Sigmoid colon (tissue), 7 donors: Measurements from ENCODE around the gene DESI1. TPM values are rescaled to one million over a fixed set of nuclear protein-coding genes. Genes with fewer than 3 reads are reported as not detected.

Source experiments
- DNase-seq: peaks from one replicate; pipeline ENCODE4 v3.0.0-alpha.2; 2019
- H3K27ac ChIP-seq, 4 donors: fragments of 200-600 bp; sonication (generic); one replicate each; pipeline ENCODE4 v1.5.1; 2016 to 2019; ENCODE audit warnings: mild to moderate bottlenecking in 1 of 4
- H3K27me3 ChIP-seq, 3 donors: fragments of 200-600 bp; sonication (generic); one replicate each; pipeline ENCODE4 v1.5.1; 2019; ENCODE audit warnings: mild to moderate bottlenecking in 1 of 3
- H3K36me3 ChIP-seq, 4 donors: fragments of 200-600 bp; sonication (generic); one replicate each; pipeline ENCODE4 v1.5.1; 2016 to 2019
- H3K4me1 ChIP-seq, 4 donors: fragments of 200-600 bp; sonication (generic); one replicate each; pipeline ENCODE4 v1.5.1; 2017 to 2019
- H3K4me3 ChIP-seq, 4 donors: fragments of 200-600 bp; sonication (generic); one replicate each; pipeline ENCODE4 v1.5.1; 2017 to 2019; ENCODE audit warnings: mild to moderate bottlenecking in 2 of 4, moderate library complexity in 1 of 4
- H3K9me3 ChIP-seq, 4 donors: fragments of 200-600 bp in 3 of 4; sonication (generic) in 3 of 4; one replicate each; pipeline versions ENCODE4 v1.5.1 to v1.6.1; 2013 to 2019
- EP300 ChIP-seq, 4 donors: sonication (generic); formaldehyde crosslinking; IDR thresholded peaks; one replicate each; pipeline ENCODE4 v1.6.1; 2017; ENCODE audit warnings: antibody characterized with exemption in 4 of 4
- POLR2A ChIP-seq, 2 donors: fragments of 450-650 bp; IDR thresholded peaks; one replicate each; pipeline ENCODE4 v1.6.1; 2016; ENCODE audit warnings: antibody characterized with exemption in 2 of 2, mild to moderate bottlenecking in 2 of 2, moderate library complexity in 2 of 2
- POLR2AphosphoS5 ChIP-seq, 4 donors: sonication (generic); formaldehyde crosslinking; IDR thresholded peaks; one replicate each; pipeline ENCODE4 v1.6.1; 2017; ENCODE audit warnings: antibody characterized with exemption in 4 of 4
- WGBS, 2 donors: extraction: QIAGEN DNeasy Blood & Tissue Kit; methylation state at CpG; one replicate each; pipeline ENCODE4 v1.1.7; 2013; 5-methylcytosine and 5-hydroxymethylcytosine counted together
- intact Hi-C: fragments of 100-400 bp; cut with DNase I; formaldehyde crosslinking; loops from one replicate; pipeline ENCODE4 v1.15.1; 2023
- polyA plus RNA-seq, 3 donors: library from polyadenylated mRNA; stranded (reverse); fragments of 200-250 nt; gene quantifications; one replicate each; pipeline ENCODE4 v1.2.3, GENCODE V29; 2013
- total RNA-seq, 4 donors: library from RNA; depleted of rRNA; stranded (reverse); fragments of >200 nt; gene quantifications; one replicate each; pipeline ENCODE4 v1.1.0, GENCODE V29; 2016
- TF ChIP-seq, protein P1 (sequence below), 4 experiments: fragments of 450-650 bp in 3 of 4; fragments of 200-600 bp in 1 of 4; IDR thresholded peaks; one replicate each; pipeline ENCODE4 v1.5.1; 2016 to 2019; ENCODE audit warnings: antibody characterized with exemption in 4 of 4, mild to moderate bottlenecking in 3 of 4, moderate library complexity in 2 of 4
- donor health status: healthy with polysubstance abuse.
- donor health status: Bipolar disorder and iron deficiency.
- donor health status: healthy.

DESI1 gene
- total and polyA plus RNA-seq, 7 donors, result 10.2 to 29.1 (median 14.3) TPM

DNA sequence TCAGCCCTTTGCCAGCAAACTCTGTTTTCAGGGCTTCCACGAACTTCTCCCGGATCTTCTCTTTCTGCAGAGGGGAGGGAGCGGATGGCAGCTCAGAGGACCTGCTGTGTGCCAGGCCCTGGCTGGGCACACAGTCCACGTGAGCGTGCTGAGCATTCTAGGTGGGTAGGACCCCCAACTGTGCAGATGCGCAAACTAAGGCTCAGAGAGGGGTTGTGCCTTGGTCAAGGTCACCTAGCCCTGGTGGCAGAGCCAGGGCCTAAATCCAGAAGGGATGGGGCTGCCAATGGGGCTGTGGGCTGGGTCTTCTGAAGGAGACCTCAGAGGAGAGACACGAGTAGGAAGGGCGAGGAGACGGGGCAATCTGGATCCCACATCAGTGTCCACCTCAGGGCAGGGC is 42.0 kb downstream of the DESI1 start:
- no peaks in the 10 kb centered on the region for H3K9me3 ChIP-seq
- intact Hi-C loops, result no loop called here
- no peak overlapping the region for H3K4me3 ChIP-seq
- H3K27me3 ChIP-seq, result no peaks in the 10 kb centered on the region
- peaks cover 0 to 13% (median 12%) of the 10 kb centered on the region in 4 donors for H3K4me1 ChIP-seq
- WGBS, 2 donors, result 95 to 96% methylated on average over 9 of the region's 9 CpGs
- H3K27ac ChIP-seq, result no peak overlapping the region
- peaks cover 10 to 69% (median 27%) of the 10 kb centered on the region in 4 donors for H3K36me3 ChIP-seq
- TF ChIP-seq POLR2A (IDR thresholded peaks at IDR 0.05) (no peak), EP300 (IDR thresholded peaks at IDR 0.05) (no peak), POLR2AphosphoS5 (IDR thresholded peaks at IDR 0.05) (no peak)
- TF ChIP-seq, protein P1, sequence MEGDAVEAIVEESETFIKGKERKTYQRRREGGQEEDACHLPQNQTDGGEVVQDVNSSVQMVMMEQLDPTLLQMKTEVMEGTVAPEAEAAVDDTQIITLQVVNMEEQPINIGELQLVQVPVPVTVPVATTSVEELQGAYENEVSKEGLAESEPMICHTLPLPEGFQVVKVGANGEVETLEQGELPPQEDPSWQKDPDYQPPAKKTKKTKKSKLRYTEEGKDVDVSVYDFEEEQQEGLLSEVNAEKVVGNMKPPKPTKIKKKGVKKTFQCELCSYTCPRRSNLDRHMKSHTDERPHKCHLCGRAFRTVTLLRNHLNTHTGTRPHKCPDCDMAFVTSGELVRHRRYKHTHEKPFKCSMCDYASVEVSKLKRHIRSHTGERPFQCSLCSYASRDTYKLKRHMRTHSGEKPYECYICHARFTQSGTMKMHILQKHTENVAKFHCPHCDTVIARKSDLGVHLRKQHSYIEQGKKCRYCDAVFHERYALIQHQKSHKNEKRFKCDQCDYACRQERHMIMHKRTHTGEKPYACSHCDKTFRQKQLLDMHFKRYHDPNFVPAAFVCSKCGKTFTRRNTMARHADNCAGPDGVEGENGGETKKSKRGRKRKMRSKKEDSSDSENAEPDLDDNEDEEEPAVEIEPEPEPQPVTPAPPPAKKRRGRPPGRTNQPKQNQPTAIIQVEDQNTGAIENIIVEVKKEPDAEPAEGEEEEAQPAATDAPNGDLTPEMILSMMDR (IDR thresholded peaks at IDR 0.05), result no peak
- DNase-seq, result no peak

DNA sequence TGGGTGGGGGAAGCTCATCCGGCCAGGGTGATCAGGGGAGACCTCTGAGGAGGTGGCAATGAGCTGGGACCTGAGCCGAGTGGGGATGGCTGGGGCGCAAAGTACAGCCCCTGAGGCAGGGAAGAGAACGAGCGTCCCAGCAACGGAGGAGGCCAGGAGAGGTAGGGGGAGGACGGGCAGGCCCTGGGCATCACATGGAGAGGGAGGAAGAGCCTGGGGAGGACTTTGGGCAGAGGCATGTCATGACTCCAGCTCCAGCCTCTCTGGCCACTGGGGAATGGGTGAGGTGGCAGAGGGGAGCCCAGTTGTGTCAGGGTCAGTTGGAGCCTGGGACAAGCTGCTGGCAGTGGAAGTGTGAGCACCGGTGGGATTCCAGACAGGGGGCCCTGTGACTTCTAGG is 42.7 kb downstream of the DESI1 start:
- Histone ChIP-seq H3K4me3 (no peak overlapping the region), H3K4me1 (peaks cover 0 to 13% (median 12%) of the 10 kb centered on the region in 4 donors), H3K9me3 (no peaks in the 10 kb centered on the region), H3K36me3 (peaks cover 10 to 62% (median 24%) of the 10 kb centered on the region in 4 donors), H3K27me3 (no peaks in the 10 kb centered on the region), H3K27ac (no peak overlapping the region)
- 94 to 96% methylated on average over 8 of the region's 8 CpGs for WGBS, 2 donors
- TF ChIP-seq, protein P1 (IDR thresholded peaks at IDR 0.05), result no peak
- no peak for TF ChIP-seq POLR2AphosphoS5 (IDR thresholded peaks at IDR 0.05)
- TF ChIP-seq EP300 (IDR thresholded peaks at IDR 0.05), result no peak
- TF ChIP-seq POLR2A (IDR thresholded peaks at IDR 0.05), result no peak
- intact Hi-C loops, result no loop called here
- no peak for DNase-seq

DNA sequence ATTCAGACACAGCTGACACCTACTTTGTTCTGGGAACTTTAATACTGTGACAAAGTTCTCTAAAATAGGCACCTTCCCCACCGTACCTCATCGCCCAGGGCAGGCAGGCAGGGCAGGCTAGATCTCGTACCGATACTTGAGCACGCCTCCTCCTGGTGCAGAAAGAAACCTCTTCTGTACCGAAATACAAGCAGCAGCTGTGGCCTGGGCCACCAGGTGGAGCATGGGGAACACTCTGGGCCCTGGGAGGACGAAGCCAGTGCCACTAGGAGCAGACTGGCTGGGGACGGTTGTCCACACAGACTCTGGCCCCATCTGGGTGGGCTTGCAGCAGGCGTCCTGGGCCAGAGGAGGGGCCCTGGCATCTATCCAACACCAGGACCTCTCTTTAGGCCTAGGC is 44.0 kb downstream of the DESI1 start:
- DNase-seq, result no peak

GRCh38 chr22:41575533-41575932 is 45.3 kb downstream of the DESI1 start:
- peaks cover 0 to 13% (median 12%) of the 10 kb centered on the region in 4 donors for H3K4me1 ChIP-seq
- H3K27me3 ChIP-seq, result no peaks in the 10 kb centered on the region
- H3K4me3 ChIP-seq, result no peak overlapping the region
- H3K36me3 ChIP-seq, result peaks cover 10 to 40% (median 17%) of the 10 kb centered on the region in 4 donors
- intact Hi-C loops, result no loop called here
- H3K27ac ChIP-seq, result peak overlapping the region; percentile 34 to 79 (median 66)
- no peak for DNase-seq
- TF ChIP-seq, protein P1 (IDR thresholded peaks at IDR 0.05), result no peak
- no peak for TF ChIP-seq EP300 (IDR thresholded peaks at IDR 0.05)
- no peak for TF ChIP-seq POLR2A (IDR thresholded peaks at IDR 0.05)
- TF ChIP-seq POLR2AphosphoS5 (IDR thresholded peaks at IDR 0.05), result no peak
- 91 to 92% methylated on average over 15 of the region's 15 CpGs for WGBS, 2 donors
- H3K9me3 ChIP-seq, result no peaks in the 10 kb centered on the region

More for the DNA sequence above, 44.0 kb downstream of the DESI1 start:
- Histone ChIP-seq H3K36me3 (peaks cover 10 to 49% (median 17%) of the 10 kb centered on the region in 4 donors), H3K27ac (peak overlapping the region in 3 of 4 donors; percentile 20 to 68 (median 21)), H3K9me3 (no peaks in the 10 kb centered on the region), H3K27me3 (no peaks in the 10 kb centered on the region), H3K4me3 (no peak overlapping the region), H3K4me1 (peaks cover 0 to 13% (median 12%) of the 10 kb centered on the region in 4 donors)
- intact Hi-C loops, result no loop called here
- TF ChIP-seq, protein P1 (IDR thresholded peaks at IDR 0.05), result peak in 3 of 4 experiments; percentile 54 to 59 (median 58)
- no peak for TF ChIP-seq EP300 (IDR thresholded peaks at IDR 0.05)
- WGBS, 2 donors, result 78 to 84% methylated on average over 9 of the region's 9 CpGs

DNA sequence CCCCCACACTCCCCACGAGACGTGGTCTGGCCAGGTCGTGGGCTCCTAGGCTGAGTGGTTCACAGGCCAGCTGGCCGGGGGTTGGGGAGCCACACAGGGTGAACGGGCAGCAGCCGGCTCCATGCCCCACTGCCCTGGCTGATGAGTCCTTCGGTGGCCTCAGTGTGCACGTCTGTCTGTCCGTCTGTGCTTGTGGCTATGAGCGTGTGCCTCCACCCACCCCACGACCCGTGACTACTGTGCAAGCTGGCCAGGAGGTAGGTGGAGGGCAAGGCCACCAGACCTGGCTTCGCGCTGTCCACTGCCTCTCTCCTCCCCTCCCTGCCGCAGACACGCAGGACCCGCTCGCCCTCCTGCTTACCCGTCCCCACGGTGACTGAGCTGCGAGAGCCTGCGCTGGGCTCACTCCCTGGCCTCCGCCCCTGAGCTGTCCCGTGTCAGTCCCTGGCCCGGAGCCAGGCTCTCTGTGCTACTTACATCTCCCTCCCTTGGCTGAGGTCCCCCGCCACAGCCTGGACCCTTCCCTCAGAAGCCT is 45.9 kb downstream of the DESI1 start:
- Histone ChIP-seq H3K36me3 (peaks cover 7 to 34% (median 15%) of the 10 kb centered on the region in 4 donors), H3K9me3 (no peaks in the 10 kb centered on the region), H3K4me3 (no peak overlapping the region), H3K4me1 (peaks cover 0 to 13% (median 12%) of the 10 kb centered on the region in 4 donors), H3K27ac (peak overlapping the region; percentile 34 to 79 (median 66)), H3K27me3 (no peaks in the 10 kb centered on the region)
- 80 to 83% methylated on average over 26 of the region's 26 CpGs for WGBS, 2 donors
- intact Hi-C loops, result no loop called here
- TF ChIP-seq EP300 (IDR thresholded peaks at IDR 0.05), result no peak
- peak in 3 of 4 donors; percentile 38 to 57 (median 56) for TF ChIP-seq POLR2AphosphoS5 (IDR thresholded peaks at IDR 0.05)
- peak; percentile 94 for DNase-seq
